Measurements from ENCODE around the gene ANOS1. TPM values are rescaled to one million over a fixed set of nuclear protein-coding genes. Genes with fewer than 3 reads are reported as not detected.

ANOS1 gene
- total RNA-seq, 1 experiment from 2014 or later: 0.91 TPM

GRCh38 chrX:8548446-8548845 is 183.5 kb downstream of the ANOS1 start:
- no peak for DNase-seq
- no peaks in the 10 kb centered on the region for H3K9me3 ChIP-seq
- Mint-ChIP-seq H3K9me3 (ENCODE audit: unreplicated experiment) (no peaks in the 10 kb centered on the region), H3K27me3 (ENCODE audit: insufficient read depth, unreplicated experiment) (peaks cover 9% of the 10 kb centered on the region), H3K4me3 (ENCODE audit: unreplicated experiment) (no peak overlapping the region), H3K4me1 (ENCODE audit: low read depth, unreplicated experiment) (no peaks in the 10 kb centered on the region), H3K36me3 (ENCODE audit: insufficient read depth, unreplicated experiment) (no peaks in the 10 kb centered on the region), H3K27ac (ENCODE audit: unreplicated experiment) (no peak overlapping the region)
- BruUV-seq (replicated peaks): no TSS peak
- intact Hi-C loops (cut with micrococcal nuclease; ENCODE audit: unreplicated experiment): no loop called here
- ChIA-PET POLR2A (no interaction called here), CTCF (no interaction called here)
- H3K36me3 ChIP-seq (ENCODE audit: control insufficient read depth, insufficient read depth, low read length): no peaks in the 10 kb centered on the region
- H3K4me3 ChIP-seq (ENCODE audit: low read depth, low read length): no peak overlapping the region
- no peaks in the 10 kb centered on the region for H3K4me1 ChIP-seq
- TF ChIP-seq, protein P1, sequence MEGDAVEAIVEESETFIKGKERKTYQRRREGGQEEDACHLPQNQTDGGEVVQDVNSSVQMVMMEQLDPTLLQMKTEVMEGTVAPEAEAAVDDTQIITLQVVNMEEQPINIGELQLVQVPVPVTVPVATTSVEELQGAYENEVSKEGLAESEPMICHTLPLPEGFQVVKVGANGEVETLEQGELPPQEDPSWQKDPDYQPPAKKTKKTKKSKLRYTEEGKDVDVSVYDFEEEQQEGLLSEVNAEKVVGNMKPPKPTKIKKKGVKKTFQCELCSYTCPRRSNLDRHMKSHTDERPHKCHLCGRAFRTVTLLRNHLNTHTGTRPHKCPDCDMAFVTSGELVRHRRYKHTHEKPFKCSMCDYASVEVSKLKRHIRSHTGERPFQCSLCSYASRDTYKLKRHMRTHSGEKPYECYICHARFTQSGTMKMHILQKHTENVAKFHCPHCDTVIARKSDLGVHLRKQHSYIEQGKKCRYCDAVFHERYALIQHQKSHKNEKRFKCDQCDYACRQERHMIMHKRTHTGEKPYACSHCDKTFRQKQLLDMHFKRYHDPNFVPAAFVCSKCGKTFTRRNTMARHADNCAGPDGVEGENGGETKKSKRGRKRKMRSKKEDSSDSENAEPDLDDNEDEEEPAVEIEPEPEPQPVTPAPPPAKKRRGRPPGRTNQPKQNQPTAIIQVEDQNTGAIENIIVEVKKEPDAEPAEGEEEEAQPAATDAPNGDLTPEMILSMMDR (IDR thresholded peaks at IDR 0.05; ENCODE audit: insufficient read depth in 1 of 2, low read depth in 1 of 2, low read length in 1 of 2, severe bottlenecking in 1 of 2, unreplicated experiment in 1 of 2): no peak
- H3K27me3 ChIP-seq (replicated peaks; ENCODE audit: control insufficient read depth, insufficient read depth, low read length): no peaks in the 10 kb centered on the region

DNA sequence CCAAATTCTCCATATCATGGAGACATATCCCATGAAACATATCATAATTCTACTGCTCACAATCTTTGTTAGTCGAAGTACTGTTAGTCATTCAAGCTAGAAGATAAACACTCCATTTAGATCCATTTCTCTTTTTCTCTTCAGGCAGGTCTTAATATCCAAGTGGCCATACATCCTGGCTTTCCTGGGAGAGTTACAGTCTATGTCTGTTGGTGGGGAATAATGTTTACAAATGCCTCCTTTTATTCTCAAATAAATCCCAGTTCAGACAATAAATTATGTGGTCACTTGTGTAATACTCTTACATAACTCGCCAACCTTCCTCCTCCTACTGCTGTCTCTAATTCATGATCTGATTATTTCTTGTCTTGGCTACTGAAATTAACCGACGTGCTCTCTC is 185.2 kb downstream of the ANOS1 start:
- H3K4me3 ChIP-seq (ENCODE audit: low read depth, low read length): no peak overlapping the region
- DNase-seq: no peak
- Mint-ChIP-seq H3K27me3 (ENCODE audit: insufficient read depth, unreplicated experiment) (peaks cover 9% of the 10 kb centered on the region), H3K36me3 (ENCODE audit: insufficient read depth, unreplicated experiment) (no peaks in the 10 kb centered on the region), H3K4me3 (ENCODE audit: unreplicated experiment) (no peak overlapping the region), H3K4me1 (ENCODE audit: low read depth, unreplicated experiment) (no peaks in the 10 kb centered on the region), H3K27ac (ENCODE audit: unreplicated experiment) (no peak overlapping the region), H3K9me3 (ENCODE audit: unreplicated experiment) (no peaks in the 10 kb centered on the region)
- ChIA-PET CTCF (no interaction called here), POLR2A (no interaction called here)
- TF ChIP-seq, protein P1 (IDR thresholded peaks at IDR 0.05; ENCODE audit: insufficient read depth in 1 of 2, low read depth in 1 of 2, low read length in 1 of 2, severe bottlenecking in 1 of 2, unreplicated experiment in 1 of 2): no peak
- BruUV-seq (replicated peaks): no TSS peak
- intact Hi-C loops (cut with micrococcal nuclease; ENCODE audit: unreplicated experiment): no loop called here
- H3K9me3 ChIP-seq: no peaks in the 10 kb centered on the region
- H3K36me3 ChIP-seq (ENCODE audit: control insufficient read depth, insufficient read depth, low read length): no peaks in the 10 kb centered on the region
- no peaks in the 10 kb centered on the region for H3K4me1 ChIP-seq
- H3K27me3 ChIP-seq (replicated peaks; ENCODE audit: control insufficient read depth, insufficient read depth, low read length): no peaks in the 10 kb centered on the region

DNA sequence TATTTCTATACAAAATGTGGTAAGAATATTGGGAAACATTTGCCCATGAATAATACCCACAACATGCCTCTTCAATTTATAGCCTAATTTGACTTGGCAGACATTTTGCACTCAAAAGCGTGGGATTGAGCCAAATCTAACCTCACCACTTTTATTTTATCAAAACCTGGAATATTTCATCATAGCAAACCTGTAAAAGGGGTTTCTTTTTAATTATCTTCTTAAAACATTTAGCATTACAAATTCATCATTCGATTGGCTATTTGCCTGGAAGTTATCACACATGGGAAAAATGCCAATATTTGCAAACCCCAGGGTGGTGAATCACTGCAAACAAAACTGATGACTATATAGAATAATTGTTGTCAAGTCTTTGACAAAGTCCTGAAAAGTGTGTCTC is 211.1 kb downstream of the ANOS1 start:
- TF ChIP-seq, protein P1 (IDR thresholded peaks at IDR 0.05; ENCODE audit: insufficient read depth in 1 of 2, low read depth in 1 of 2, low read length in 1 of 2, severe bottlenecking in 1 of 2, unreplicated experiment in 1 of 2): no peak
- Mint-ChIP-seq H3K4me1 (ENCODE audit: low read depth, unreplicated experiment) (no peaks in the 10 kb centered on the region), H3K27me3 (ENCODE audit: insufficient read depth, unreplicated experiment) (no peaks in the 10 kb centered on the region), H3K27ac (ENCODE audit: unreplicated experiment) (no peak overlapping the region), H3K4me3 (ENCODE audit: unreplicated experiment) (no peak overlapping the region), H3K36me3 (ENCODE audit: insufficient read depth, unreplicated experiment) (no peaks in the 10 kb centered on the region), H3K9me3 (ENCODE audit: unreplicated experiment) (no peaks in the 10 kb centered on the region)
- ChIA-PET POLR2A (no interaction called here), CTCF (no interaction called here)
- no TSS peak for BruUV-seq (replicated peaks)
- no peak overlapping the region for H3K4me3 ChIP-seq (ENCODE audit: low read depth, low read length)
- intact Hi-C loops (cut with micrococcal nuclease; ENCODE audit: unreplicated experiment): no loop called here
- no peaks in the 10 kb centered on the region for H3K9me3 ChIP-seq
- H3K4me1 ChIP-seq: no peaks in the 10 kb centered on the region
- no peaks in the 10 kb centered on the region for H3K36me3 ChIP-seq (ENCODE audit: control insufficient read depth, insufficient read depth, low read length)
- H3K27me3 ChIP-seq (replicated peaks; ENCODE audit: control insufficient read depth, insufficient read depth, low read length): no peaks in the 10 kb centered on the region
- no peak for DNase-seq
